K562 (cell line): Measurements from ENCODE around the gene HEPACAM. TPM values are rescaled to one million over a fixed set of nuclear protein-coding genes. Genes with fewer than 3 reads are reported as not detected.

Experiments used
- ATAC-seq: fragments of 200-7000 bp; cut with Tn5 transposase; 3 replicates; pipeline ENCODE4 v1.9.1; 2020; ENCODE audit warnings: moderate library complexity
- BruUV-seq: library from RNA; stranded (reverse); fragments of 400-500 nt; replicated peaks from 2 replicates; lab custom pipeline; 2021; lab: Mats Ljungman, UMichigan
- CTCF ChIA-PET: fragments of 300-600 bp; formaldehyde crosslinking; extraction: SDS; loops from one replicate; lab custom pipeline; 2021; ENCODE audit warnings: low intra/inter-chr PET ratio; lab: Yijun Ruan, JAX
- POLR2A ChIA-PET: fragments of 300-600, 350-650 bp; sonication (Branson Sonifier 250); formaldehyde crosslinking; extraction: SDS; loops from one replicate; lab custom pipeline; 2021; ENCODE audit warnings: antibody characterized with exemption, inconsistent platforms; lab: Yijun Ruan, JAX
- DNase-seq, 4 experiments: peaks; one replicate each; pipeline versions ENCODE4 v3.0.0 to v3.0.0-alpha.2; 2011 to 2018; ENCODE audit warnings: low spot score in 3 of 4, mixed read lengths in 3 of 4; ENCODE audit errors: extremely low read depth in 1 of 4
- FAIRE-seq: peaks from 2 replicates; lab custom pipeline; 2011; peaks lifted over from hg19 to GRCh38; lab: Jason Lieb, UNC
- H2AFZ ChIP-seq: 2 replicates; pipeline ENCODE4 v1.6.0; 2011; ENCODE audit warnings: low read depth, low read length, control low read depth, inconsistent platforms
- H3K27ac ChIP-seq: fragments of 200-600 bp; 3 replicates; pipeline ENCODE4 v1.8.0; 2011; ENCODE audit warnings: low read depth, mild to moderate bottlenecking, control low read depth, inconsistent platforms, low read length, moderate library complexity, mixed read lengths; ENCODE audit errors: extremely low read depth
- H3K27me3 ChIP-seq, 2 experiments: fragments of 300-600 bp in 1 of 2; 2 replicates in 1 of 2; 3 replicates in 1 of 2; pipeline versions ENCODE4 v1.6.0 to v1.8.0; 2011; ENCODE audit warnings: inconsistent platforms in 2 of 2, low read length in 2 of 2, mild to moderate bottlenecking in 1 of 2, mixed read lengths in 1 of 2, moderate library complexity in 1 of 2; ENCODE audit not compliant: control insufficient read depth in 2 of 2, insufficient read depth in 2 of 2
- H3K36me3 ChIP-seq: fragments of 300-600 bp; 3 replicates; pipeline ENCODE4 v1.8.0; 2011; ENCODE audit warnings: mild to moderate bottlenecking, low read length, inconsistent platforms; ENCODE audit not compliant: control insufficient read depth, insufficient read depth
- H3K4me1 ChIP-seq, 2 experiments: fragments of 200-600 bp in 1 of 2; replicated peaks in 1 of 2; 2 replicates in 1 of 2; 3 replicates in 1 of 2; pipeline versions ENCODE4 v1.5.1 to v1.8.0; 2011; ENCODE audit warnings: inconsistent platforms in 2 of 2, low read length in 2 of 2, mild to moderate bottlenecking in 1 of 2, mixed read lengths in 1 of 2, moderate library complexity in 1 of 2; ENCODE audit not compliant: control insufficient read depth in 2 of 2, insufficient read depth in 2 of 2
- H3K4me2 ChIP-seq: 2 replicates; pipeline ENCODE4 v1.6.1; 2011; ENCODE audit warnings: low read length, control low read depth, inconsistent platforms, mixed read lengths; ENCODE audit not compliant: insufficient read depth
- H3K4me3 ChIP-seq: fragments of 200-600 bp; sonication (generic), shearing (Covaris generic); 2 replicates; pipeline ENCODE4 v1.5.1; 2016; ENCODE audit warnings: control low read depth, inconsistent platforms
- H3K79me2 ChIP-seq: fragments of 200-600 bp; 3 replicates; pipeline ENCODE4 v1.8.0; 2011; ENCODE audit warnings: low read length, inconsistent platforms; ENCODE audit not compliant: control insufficient read depth, insufficient read depth
- H3K9ac ChIP-seq, 2 experiments: 2 replicates each; pipeline versions ENCODE4 v1.6.0 to v1.6.1; 2011; ENCODE audit warnings: low read depth in 2 of 2, low read length in 2 of 2, control low read depth in 1 of 2, inconsistent platforms in 1 of 2, mild to moderate bottlenecking in 1 of 2, mixed read lengths in 1 of 2; ENCODE audit not compliant: insufficient read depth in 1 of 2
- H3K9me1 ChIP-seq: one replicate; pipeline ENCODE4 v1.6.0; 2011; ENCODE audit warnings: inconsistent platforms, mild to moderate bottlenecking, low read length, moderate library complexity; ENCODE audit not compliant: control insufficient read depth, insufficient read depth
- H3K9me3 ChIP-seq: replicated peaks from 2 replicates; pipeline ENCODE4 v1.5.1; 2011; ENCODE audit warnings: low read depth, low read length, inconsistent platforms; ENCODE audit not compliant: control insufficient read depth, insufficient read depth
- H4K20me1 ChIP-seq: replicated peaks from 2 replicates; pipeline ENCODE4 v1.6.1; 2011; ENCODE audit warnings: low read length, inconsistent platforms, mixed read lengths; ENCODE audit not compliant: control insufficient read depth, insufficient read depth
- BCOR ChIP-seq: fragments of 450-650 bp; IDR thresholded peaks from 2 replicates; pipeline ENCODE4 v1.6.1; 2016
- ETS2 ChIP-seq: IDR thresholded peaks from 2 replicates; pipeline ENCODE4 v1.6.1; 2016; ENCODE audit warnings: borderline replicate concordance, missing genetic modification characterization, mild to moderate bottlenecking, moderate library complexity, missing compliant biosample characterization; ENCODE audit not compliant: poor library complexity, severe bottlenecking
- JUN ChIP-seq, 2 experiments: sonication (generic) in 1 of 2; formaldehyde crosslinking in 1 of 2; IDR thresholded peaks; 2 replicates each; pipeline versions ENCODE4 v1.6.1 to v1.8.0; 2012 to 2022; ENCODE audit warnings: borderline replicate concordance in 2 of 2, mild to moderate bottlenecking in 2 of 2, improper control_type of control experiment in 1 of 2, low read depth in 1 of 2, low read length in 1 of 2, missing genetic modification reagents in 1 of 2
- MXD1 ChIP-seq: fragments of 250-450 bp; sonication (Bioruptor Pico); IDR thresholded peaks from 2 replicates; pipeline ENCODE4 v1.8.0; 2021; ENCODE audit warnings: borderline replicate concordance, mild to moderate bottlenecking, moderate library complexity; ENCODE audit not compliant: poor library complexity, severe bottlenecking
- NFYB ChIP-seq: IDR thresholded peaks from 2 replicates; pipeline ENCODE4 v1.6.1; 2011; ENCODE audit warnings: mild to moderate bottlenecking, moderate library complexity; ENCODE audit not compliant: insufficient read length; ENCODE audit errors: extremely low read depth
- NR4A1 ChIP-seq, 2 experiments: fragments of 250-450 bp in 1 of 2; fragments of 450-650 bp in 1 of 2; sonication (Bioruptor Pico) in 1 of 2; IDR thresholded peaks; 2 replicates each; pipeline versions ENCODE4 v1.4.0 to v1.6.1; 2016 to 2020; ENCODE audit warnings: mild to moderate bottlenecking in 2 of 2, missing compliant biosample characterization in 1 of 2, missing genetic modification characterization in 1 of 2, moderate library complexity in 1 of 2
- PATZ1 ChIP-seq: fragments of 250-450 bp; sonication (Bioruptor Pico); IDR thresholded peaks from 2 replicates; pipeline ENCODE4 v1.5.0; 2020; ENCODE audit warnings: mild to moderate bottlenecking, borderline replicate concordance
- PHB ChIP-seq: fragments of 250-450 bp; sonication (Bioruptor Pico); IDR thresholded peaks from 2 replicates; pipeline ENCODE4 v1.5.0; 2021
- RREB1 ChIP-seq: fragments of 250-450 bp; sonication (Bioruptor Pico); IDR thresholded peaks from 2 replicates; pipeline ENCODE4 v1.4.0; 2020
- WHSC1 ChIP-seq: IDR thresholded peaks from one replicate; pipeline ENCODE4 v1.6.1; 2012; ENCODE audit warnings: low read length, control low read depth, inconsistent platforms
- ZC3H11A ChIP-seq: IDR thresholded peaks from 2 replicates; pipeline ENCODE4 v1.6.1; 2012; ENCODE audit warnings: low read depth, low read length, improper control_type of control experiment
- ZNF324 ChIP-seq: fragments of 250-450 bp; sonication (Bioruptor Pico); IDR thresholded peaks from 2 replicates; pipeline ENCODE4 v1.4.0; 2020; ENCODE audit warnings: mild to moderate bottlenecking
- ZNF589 ChIP-seq: fragments of 200-800 bp; sonication (Bioruptor generic); IDR thresholded peaks from 2 replicates; pipeline ENCODE4 v1.6.1; 2016; ENCODE audit warnings: low read depth, missing genetic modification characterization, missing compliant biosample characterization
- ZNF707 ChIP-seq: fragments of 250-450 bp; sonication (Bioruptor Pico); conservative IDR thresholded peaks from 2 replicates; pipeline ENCODE4 v1.8.0; 2022; ENCODE audit warnings: inconsistent platforms, mild to moderate bottlenecking, moderate library complexity
- WGBS: fragments of 100-300 bp; shearing (Covaris generic); methylation state at CpG from one replicate; pipeline ENCODE4 v1.1.6; 2016; ENCODE audit warnings: low coverage, mixed read lengths; ENCODE audit not compliant: insufficient coverage; ENCODE audit errors: missing lambda C conversion rate; 5-methylcytosine and 5-hydroxymethylcytosine counted together
- in situ Hi-C: fragments of 300-500 bp; cut with MboI; formaldehyde crosslinking; loops from 4 replicates; pipeline ENCODE4 v1.15.0; 2018; ENCODE audit warnings: inconsistent platforms, mixed read lengths
- intact Hi-C: fragments of 100-400 bp; cut with micrococcal nuclease; formaldehyde crosslinking; loops from 2 replicates; pipeline ENCODE4 v1.14.2; 2022
- polyA plus RNA-seq, 8 experiments: library from polyadenylated mRNA; depleted of rRNA in 4 of 8; stranded (reverse) in 5 of 8; unstranded in 3 of 8; fragments of >200 nt; fragmentation: Nextera tagmentation in 2 of 8; fragmentation: Illumina TruSeq in 1 of 8; extraction: Ambion mirVana in 2 of 8; extraction: Trizol in 1 of 8; gene quantifications; 2 replicates each; pipeline versions ENCODE4 v1.2.1 to v1.2.3, GENCODE V29; 2011 to 2014; ENCODE audit warnings: inconsistent platforms in 1 of 8, missing spikeins in 1 of 8
- total RNA-seq, 7 experiments: library from RNA; depleted of rRNA in 6 of 7; stranded (reverse); fragments of >200 nt in 6 of 7; fragmentation: Illumina TruSeq in 2 of 7; extraction: Trizol in 2 of 7; gene quantifications; 2 replicates each; pipeline versions ENCODE4 v1.2.1 to v1.2.3, GENCODE V29; 2011 to 2021; ENCODE audit warnings: low replicate concordance in 1 of 7

The HEPACAM gene
- total and polyA plus RNA-seq, 9 of the 15 experiments (the other 6 are each of a cell fraction or from before 2014, with no cell fraction given) = not detected

GRCh38 chr11:124880958-124881357 is 54.9 kb downstream of the HEPACAM start:
- H3K9me1 ChIP-seq = no peaks in the 10 kb centered on the region
- H3K4me2 ChIP-seq = no peak overlapping the region
- no peak overlapping the region for H3K4me3 ChIP-seq
- no peak overlapping the region for H3K27ac ChIP-seq
- FAIRE-seq (no peak), ATAC-seq (no peak), DNase-seq (no peak)
- ChIA-PET CTCF (no interaction called here), POLR2A (interaction anchor here (0.7 to 2.0 kb wide), 3 partner anchors 13 to 1297 kb away, joined by 3 to 9 read pairs (median 4); no protein-coding TSS in a partner anchor)
- no peaks in the 10 kb centered on the region for H3K79me2 ChIP-seq
- H3K9me3 ChIP-seq = no peaks in the 10 kb centered on the region
- H2AFZ ChIP-seq = no peak overlapping the region
- no peaks in the 10 kb centered on the region for H3K36me3 ChIP-seq
- H3K4me1 ChIP-seq = peaks cover 7 to 29% of the 10 kb centered on the region in 2 experiments; a peak in 4 of 5 replicates
- H3K27me3 ChIP-seq = peaks cover 3 to 70% of the 10 kb centered on the region in 2 experiments; a peak in 4 of 5 replicates
- 3% methylated on average over 3 of the region's 3 CpGs for WGBS
- in situ Hi-C loops (no loop called here), intact Hi-C loops (no loop called here)
- H4K20me1 ChIP-seq = 0 out of 2 replicates have a peak, but pooled peaks cover 3% of the 10 kb centered on the region
- H3K9ac ChIP-seq = no peak overlapping the region
- no TSS peak for BruUV-seq
- no peak for TF ChIP-seq PATZ1 (CRISPR knock-in tag)
- TF ChIP-seq NFYB = no peak
- no peak for TF ChIP-seq ZNF707 (CRISPR knock-in tag)
- no peak for TF ChIP-seq ETS2 (tag)
- no peak for TF ChIP-seq BCOR
- TF ChIP-seq MXD1 (CRISPR knock-in tag) = no peak
- no peak for TF ChIP-seq WHSC1
- no peak for TF ChIP-seq JUN (IDR thresholded peaks at IDR 0.05; ENCODE audit: borderline replicate concordance, low read depth, low read length)
- no peak for TF ChIP-seq JUN (CRISPR knock-in tag; IDR thresholded peaks at IDR 0.05; ENCODE audit: borderline replicate concordance)
- TF ChIP-seq ZC3H11A = no peak
- TF ChIP-seq RREB1 (CRISPR knock-in tag) = no peak
- no peak for TF ChIP-seq PHB
- no peak for TF ChIP-seq ZNF324 (CRISPR knock-in tag)
- no peak for TF ChIP-seq NR4A1 (CRISPR knock-in tag; IDR thresholded peaks at IDR 0.05)
- no peak for TF ChIP-seq NR4A1 (tag; IDR thresholded peaks at IDR 0.05)
- TF ChIP-seq ZNF589 (CRISPR knock-in tag) = no peak
